Prostate gland (tissue), 2 donors: Measurements from ENCODE around the gene PPIAL4G. TPM values are rescaled to one million over a fixed set of nuclear protein-coding genes. Genes with fewer than 3 reads are reported as not detected.
A peak's percentile ranks its signal among the peaks of the same experiment; 100 is the strongest.
"Not testable (repeated sequence)": the region's sequence is repeated elsewhere in the genome, so short reads cannot be mapped to it uniquely, and the experiment has no call there.

ENCODE experiments used
- DNase-seq: peaks from one replicate; pipeline ENCODE4 v3.0.0-alpha.2; 2019; ENCODE audit warnings: low spot score
- H3K27ac ChIP-seq, 2 donors: fragments of 200-600 bp; sonication (generic); 2 replicates each; pipeline ENCODE4 v1.5.1; 2017 to 2019
- H3K27me3 ChIP-seq: fragments of 200-600 bp; sonication (generic); replicated peaks from 2 replicates; pipeline ENCODE4 v1.5.1; 2019; ENCODE audit not compliant: insufficient read depth
- H3K36me3 ChIP-seq, 2 donors: fragments of 200-600 bp; sonication (generic); 1 replicate in 1 of 2; 2 replicates in 1 of 2; pipeline versions ENCODE4 v1.5.1 to v1.8.1; 2017 to 2019
- H3K4me1 ChIP-seq: fragments of 200-600 bp; sonication (generic); replicated peaks from 2 replicates; pipeline ENCODE4 v1.5.1; 2019
- H3K4me3 ChIP-seq, 2 donors: fragments of 200-600 bp; sonication (generic); 2 replicates each; pipeline ENCODE4 v1.5.1; 2017 to 2019
- H3K9me3 ChIP-seq: fragments of 200-600 bp; sonication (generic); 2 replicates; pipeline ENCODE4 v1.5.1; 2017
- CTCF ChIP-seq, 4 experiments: fragments of 200-600 bp in 2 of 4; fragments of 450-650 bp in 2 of 4; sonication (generic) in 2 of 4; IDR thresholded peaks; 1 replicate in 3 of 4; 2 replicates in 1 of 4; pipeline ENCODE4 v1.5.1; 2016 to 2019; ENCODE audit warnings: antibody characterized with exemption in 4 of 4, mild to moderate bottlenecking in 2 of 4, moderate library complexity in 2 of 4
- POLR2A ChIP-seq: fragments of 450-650 bp; IDR thresholded peaks from one replicate; pipeline ENCODE4 v1.6.1; 2016; ENCODE audit warnings: antibody characterized with exemption, mild to moderate bottlenecking
- POLR2AphosphoS5 ChIP-seq: sonication (generic); formaldehyde crosslinking; IDR thresholded peaks from one replicate; pipeline ENCODE4 v1.6.1; 2017; ENCODE audit warnings: antibody characterized with exemption
- WGBS: methylation state at CpG from one replicate; pipeline ENCODE4 v1.1.5; 2018; 5-methylcytosine and 5-hydroxymethylcytosine counted together
- intact Hi-C: fragments of 100-400 bp; cut with DNase I; formaldehyde crosslinking; loops from one replicate; pipeline ENCODE4 v1.14.2; 2022
- total RNA-seq, 2 donors: library from RNA; depleted of rRNA; stranded (reverse); fragments of >200 nt; gene quantifications; one replicate each; pipeline ENCODE4 v1.1.0, GENCODE V29; 2016

PPIAL4G gene
- total RNA-seq, 2 donors from 2014 or later: not detected

- Histone ChIP-seq H3K27ac (peak overlapping the region; percentile 80 to 89), H3K4me3 (peak overlapping the region; percentile 51 to 58)
- H3K36me3 ChIP-seq, H3K27me3 ChIP-seq, DNase-seq, intact Hi-C loops, H3K9me3 ChIP-seq, H3K4me1 ChIP-seq: not testable (repeated sequence)
- 0% methylated on average over 9 of the region's 28 CpGs for WGBS
These were observed 23.4 kb downstream of the PPIAL4G start for GRCh38 chr1:148459694-148460093.

- H3K4me1 ChIP-seq, H3K27me3 ChIP-seq, intact Hi-C loops, H3K36me3 ChIP-seq, H3K9me3 ChIP-seq: not testable (repeated sequence)
- peak; percentile 22 for DNase-seq
- no CpG with 5 or more reads among the region's 63 CpGs for WGBS
- H3K27ac ChIP-seq: peak overlapping the region; percentile 80 to 89
- peak overlapping the region; percentile 51 to 58 for H3K4me3 ChIP-seq
These were observed 24.1 kb downstream of the PPIAL4G start for GRCh38 chr1:148458901-148459581.

- peak overlapping the region; percentile 80 to 89 for H3K27ac ChIP-seq
- H3K9me3 ChIP-seq, intact Hi-C loops: not testable (repeated sequence)
These were observed 24.7 kb downstream of the PPIAL4G start for GRCh38 chr1:148458398-148458797.

GRCh38 chr1:148452845-148453244, 30.3 kb downstream of the PPIAL4G start:
- H3K27me3 ChIP-seq, intact Hi-C loops, H3K4me1 ChIP-seq, H3K27ac ChIP-seq, DNase-seq, H3K9me3 ChIP-seq, H3K4me3 ChIP-seq, H3K36me3 ChIP-seq: not testable (repeated sequence)
- 39% methylated on average over 2 of the region's 2 CpGs for WGBS

More at GRCh38 chr1:148458398-148458797, 24.7 kb downstream of the PPIAL4G start:
- H3K4me1 ChIP-seq, H3K36me3 ChIP-seq, DNase-seq, H3K27me3 ChIP-seq: not testable (repeated sequence)
- H3K4me3 ChIP-seq: peak overlapping the region; percentile 51 to 58
- 4% methylated on average over 11 of the region's 11 CpGs for WGBS

- H3K27me3 ChIP-seq, H3K4me1 ChIP-seq, H3K4me3 ChIP-seq, DNase-seq, H3K36me3 ChIP-seq, H3K27ac ChIP-seq, intact Hi-C loops, H3K9me3 ChIP-seq: not testable (repeated sequence)
- WGBS: 90% methylated on average over 5 of the region's 5 CpGs
These were observed 43.3 kb downstream of the PPIAL4G start for GRCh38 chr1:148439654-148440325.

- no peak overlapping the region for H3K27ac ChIP-seq
- no peaks in the 10 kb centered on the region for H3K9me3 ChIP-seq
- intact Hi-C loops: no loop called here
- no peak overlapping the region for H3K4me3 ChIP-seq
- no peaks in the 10 kb centered on the region for H3K36me3 ChIP-seq
- WGBS: 97% methylated on average over 4 of the region's 4 CpGs
- no peaks in the 10 kb centered on the region for H3K27me3 ChIP-seq
- no peaks in the 10 kb centered on the region for H3K4me1 ChIP-seq
- TF ChIP-seq POLR2A (no peak), POLR2AphosphoS5 (no peak), CTCF (IDR thresholded peaks at IDR 0.05) (no peak)
- DNase-seq: no peak
These were observed 47.7 kb downstream of the PPIAL4G start for GRCh38 chr1:148435406-148435805.

GRCh38 chr1:148434832-148435231, 48.3 kb downstream of the PPIAL4G start:
- intact Hi-C loops: no loop called here
- no peak overlapping the region for H3K4me3 ChIP-seq
- WGBS: 96% methylated on average over 24 of the region's 28 CpGs
- no peak overlapping the region for H3K27ac ChIP-seq
- DNase-seq: no peak
- no peaks in the 10 kb centered on the region for H3K4me1 ChIP-seq
- H3K36me3 ChIP-seq: no peaks in the 10 kb centered on the region
- no peaks in the 10 kb centered on the region for H3K27me3 ChIP-seq
- TF ChIP-seq CTCF (IDR thresholded peaks at IDR 0.05) (no peak), POLR2A (no peak), POLR2AphosphoS5 (no peak)
- H3K9me3 ChIP-seq: no peaks in the 10 kb centered on the region

- peak; percentile 19 for DNase-seq
These were observed 50.2 kb downstream of the PPIAL4G start for GRCh38 chr1:148432916-148433317.

More at GRCh38 chr1:148432916-148433317, 50.2 kb downstream of the PPIAL4G start:
- H3K4me3 ChIP-seq, H3K9me3 ChIP-seq, intact Hi-C loops, H3K36me3 ChIP-seq, H3K27ac ChIP-seq, H3K27me3 ChIP-seq, H3K4me1 ChIP-seq: not testable (repeated sequence)
- 56% methylated on average over 1 of the region's 1 CpG for whole genome bisulfite sequencing
